Left ventricle myocardium superior (tissue), 1 donor: Measurements from ENCODE around the gene PAX8. TPM values are rescaled to one million over a fixed set of nuclear protein-coding genes. Genes with fewer than 3 reads are reported as not detected.

Experiments
- ATAC-seq: fragments of 200-7000 bp; cut with Tn5 transposase; one replicate; pipeline ENCODE4 v1.9.1; 2020; ENCODE audit warnings: mild to moderate bottlenecking, moderate library complexity
- DNase-seq: peaks from one replicate; pipeline ENCODE4 v3.0.0-alpha.2; 2020
- intact Hi-C: fragments of 100-400 bp; cut with micrococcal nuclease; formaldehyde crosslinking; loops from one replicate; pipeline ENCODE4 v1.11.0; 2022
- total RNA-seq: library from RNA; stranded (reverse); fragmentation: NEBNext Ultra II Directional; extraction: Animal tissue kit (Norgen Biotek cat#: 25700); gene quantifications from one replicate; pipeline ENCODE4 v1.2.1, GENCODE V29; 2021
- donor health status: DM: no; HTN: yes; CAD: no; lungs with severe emphysema.

PAX8 gene
- total RNA-seq, 1 donor from 2014 or later, result 0.30 TPM

DNA sequence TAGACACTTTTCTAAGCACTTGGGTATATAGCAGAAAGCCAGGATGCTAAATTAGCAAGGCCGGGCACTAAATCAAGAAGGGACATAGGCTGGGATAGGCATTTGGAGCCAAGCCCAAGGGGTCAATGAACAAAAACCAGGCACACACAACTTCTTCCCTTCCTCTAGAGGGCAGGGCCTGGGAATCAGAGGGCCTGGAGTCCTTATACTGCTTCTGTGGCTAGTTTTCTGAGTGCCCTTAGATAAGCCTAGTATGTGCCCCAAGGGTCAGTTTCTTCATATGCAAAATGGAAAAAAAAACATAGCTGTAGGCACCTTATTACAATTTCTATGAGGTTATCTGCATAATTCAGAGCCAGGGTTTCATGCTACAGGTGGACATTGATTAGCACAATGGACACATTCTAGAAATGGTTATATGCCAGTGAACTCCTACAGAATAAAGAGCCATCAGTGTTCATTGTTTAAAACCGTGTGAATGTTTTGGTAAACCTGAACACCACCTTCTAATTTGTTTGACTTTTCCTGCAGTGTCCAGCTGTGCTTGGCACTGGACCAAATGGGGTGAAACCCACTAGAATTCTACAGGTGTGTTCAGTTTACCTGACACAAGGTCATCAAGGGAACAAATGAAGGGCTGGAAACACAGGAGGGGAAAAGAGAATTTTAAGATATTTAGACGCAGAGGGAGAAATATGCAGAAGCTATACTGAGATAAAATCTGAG, 49.6 kb downstream of the PAX8 start:
- ATAC-seq (no peak), DNase-seq (no peak)
- intact Hi-C loops, result no loop called here

DNA sequence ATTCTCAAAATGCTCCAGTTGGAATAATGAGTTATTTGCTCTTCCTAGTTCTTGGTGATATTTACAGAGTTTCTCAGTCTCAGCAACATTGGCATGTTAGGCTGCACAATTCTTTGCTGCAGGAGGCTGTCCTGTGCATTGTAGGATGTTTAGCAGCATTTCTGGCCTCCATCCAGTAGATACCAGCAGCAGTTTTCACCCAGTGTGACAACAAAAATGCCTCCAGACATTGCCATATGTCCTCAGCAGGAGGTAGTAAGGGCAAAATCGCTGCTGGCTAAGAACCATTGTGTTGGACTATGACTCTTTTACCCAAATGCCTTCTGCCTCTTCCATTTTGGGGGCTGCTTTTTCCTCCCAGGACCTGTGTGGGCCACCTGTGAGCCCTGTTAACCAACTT, 50.4 kb downstream of the PAX8 start:
- DNase-seq (no peak), ATAC-seq (no peak)
- intact Hi-C loops, result no loop called here

- no peak for ATAC-seq
- intact Hi-C loops, result no loop called here
- DNase-seq, result no peak
Measured at GRCh38 chr2:113227698-113228097, 51.0 kb downstream of the PAX8 start.

GRCh38 chr2:113227290-113227689, 51.4 kb downstream of the PAX8 start:
- no peak for ATAC-seq
- DNase-seq, result no peak
- intact Hi-C loops, result no loop called here

DNA sequence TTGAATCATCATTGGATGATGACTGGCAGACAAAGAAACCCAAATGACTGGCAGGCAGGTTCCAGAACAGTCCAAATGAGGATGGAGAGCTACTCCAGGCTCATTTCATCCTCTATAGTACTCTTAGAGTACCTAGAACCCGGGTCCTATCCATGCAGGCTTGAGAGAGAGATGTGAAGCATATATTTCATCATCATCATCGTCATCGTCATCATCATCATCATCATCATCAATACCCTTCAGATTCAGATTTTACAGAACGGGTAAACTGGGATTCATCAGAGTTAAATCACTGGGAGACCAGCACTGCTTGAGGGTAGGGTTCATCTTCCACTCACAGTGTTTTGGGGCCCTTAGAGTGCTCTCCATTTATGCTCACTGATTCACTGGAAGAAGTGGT, 52.3 kb downstream of the PAX8 start:
- DNase-seq, result no peak
- intact Hi-C loops, result no loop called here
- ATAC-seq, result no peak

GRCh38 chr2:113225263-113226259, 53.2 kb downstream of the PAX8 start:
- ATAC-seq (peak; percentile 45), DNase-seq (no peak)
- intact Hi-C loops, result no loop called here

DNA sequence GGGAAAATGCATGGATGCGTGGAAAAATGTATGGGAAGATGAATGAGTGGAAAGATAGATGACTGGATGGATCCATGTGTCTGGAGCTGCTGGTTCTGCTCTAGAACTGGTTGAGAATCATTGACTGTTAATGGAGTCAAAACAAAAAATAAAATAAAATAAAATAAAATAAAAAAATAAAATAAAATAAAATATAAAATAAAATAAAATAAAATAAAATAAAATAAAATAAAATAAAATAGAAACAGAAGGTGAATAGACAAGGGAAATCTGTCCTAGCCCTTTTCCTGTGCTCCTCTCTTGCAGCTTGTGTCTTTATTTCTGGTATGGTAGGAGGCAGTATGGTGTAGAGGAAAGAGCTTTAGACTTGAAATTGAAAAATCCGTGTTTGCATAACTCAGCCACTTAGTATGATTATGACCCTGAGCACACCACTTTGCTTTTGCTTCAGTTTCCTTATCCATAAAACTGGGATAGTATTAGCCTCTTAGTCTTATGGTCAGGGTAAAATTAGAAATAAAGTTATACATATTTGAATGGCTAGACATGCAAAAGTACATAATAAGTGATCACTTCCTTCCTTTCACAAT, 54.0 kb downstream of the PAX8 start:
- ATAC-seq (no peak), DNase-seq (no peak)
- intact Hi-C loops, result no loop called here

DNA sequence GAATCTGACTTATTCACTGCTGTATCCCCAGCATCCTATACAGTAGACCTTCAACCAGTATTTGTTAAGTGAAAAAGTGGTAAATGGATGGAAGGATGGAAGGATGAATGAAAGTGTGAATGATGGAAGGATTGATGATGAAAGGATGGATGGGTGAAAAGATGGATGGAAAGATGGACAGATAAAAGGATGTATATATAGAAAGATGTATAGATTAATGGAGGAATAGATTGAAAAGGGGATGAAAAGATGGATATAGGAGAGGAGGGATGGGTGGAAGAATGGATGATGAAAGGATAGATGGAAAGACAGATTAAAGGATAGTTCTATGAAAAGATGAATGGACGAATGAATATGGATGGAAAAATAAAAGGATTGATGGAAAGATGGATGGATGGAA, 54.9 kb downstream of the PAX8 start:
- intact Hi-C loops, result no loop called here
- DNase-seq (no peak), ATAC-seq (no peak)

DNA sequence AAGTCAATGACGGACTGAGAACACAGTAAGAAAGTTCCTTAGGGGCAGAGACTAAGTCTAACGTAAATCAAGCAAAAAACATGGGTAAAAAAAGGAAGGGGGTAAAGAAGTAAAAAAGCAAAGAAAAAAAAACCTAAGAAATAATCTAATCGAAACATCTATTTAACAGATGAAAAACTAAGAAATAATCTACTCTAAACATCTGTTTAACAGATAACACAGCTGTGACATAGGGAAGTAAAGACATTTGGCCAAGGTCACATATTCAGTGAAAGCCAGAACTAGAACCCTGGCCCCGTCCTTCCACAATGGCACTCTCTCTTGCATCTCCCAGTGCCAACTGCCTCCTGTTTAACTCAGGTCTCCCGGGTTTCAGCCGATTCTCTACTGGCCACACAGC, 56.9 kb downstream of the PAX8 start:
- ATAC-seq (no peak), DNase-seq (no peak)
- intact Hi-C loops, result no loop called here

DNA sequence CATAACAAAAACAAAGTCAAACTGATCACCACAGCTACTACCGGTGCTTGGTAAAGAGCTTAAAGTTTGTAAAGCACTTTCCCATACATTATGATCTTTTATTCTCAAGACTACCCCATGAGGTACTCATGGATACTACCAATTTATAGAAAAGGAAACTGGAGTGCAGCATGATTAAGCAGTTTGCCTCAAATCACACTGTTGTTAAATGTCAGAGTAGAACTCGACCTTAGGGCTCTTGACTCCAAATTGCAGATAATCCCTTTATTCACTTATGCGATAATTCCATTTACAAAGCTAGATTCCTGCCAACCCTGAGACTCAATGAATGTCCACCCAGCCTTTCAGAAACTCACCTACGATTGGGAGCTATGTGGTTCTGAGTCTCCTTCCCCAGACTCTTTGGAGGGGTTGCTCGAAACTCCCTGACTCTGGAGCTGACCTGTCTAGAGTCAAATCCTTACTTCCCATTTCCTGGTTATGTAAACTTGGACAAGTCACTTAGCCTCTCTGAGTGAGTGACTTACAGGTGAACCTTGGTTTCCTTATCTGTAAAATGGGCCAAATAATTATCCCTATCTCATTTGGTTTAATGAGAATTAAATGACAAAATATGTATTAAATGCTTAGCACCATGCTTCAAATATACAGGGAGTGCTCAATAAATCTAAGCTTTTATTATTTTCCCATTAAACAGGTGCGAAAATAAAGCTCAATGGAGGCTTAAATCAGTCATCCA, 57.6 kb downstream of the PAX8 start:
- no peak for DNase-seq
- ATAC-seq, result no peak
- intact Hi-C loops, result no loop called here

DNA sequence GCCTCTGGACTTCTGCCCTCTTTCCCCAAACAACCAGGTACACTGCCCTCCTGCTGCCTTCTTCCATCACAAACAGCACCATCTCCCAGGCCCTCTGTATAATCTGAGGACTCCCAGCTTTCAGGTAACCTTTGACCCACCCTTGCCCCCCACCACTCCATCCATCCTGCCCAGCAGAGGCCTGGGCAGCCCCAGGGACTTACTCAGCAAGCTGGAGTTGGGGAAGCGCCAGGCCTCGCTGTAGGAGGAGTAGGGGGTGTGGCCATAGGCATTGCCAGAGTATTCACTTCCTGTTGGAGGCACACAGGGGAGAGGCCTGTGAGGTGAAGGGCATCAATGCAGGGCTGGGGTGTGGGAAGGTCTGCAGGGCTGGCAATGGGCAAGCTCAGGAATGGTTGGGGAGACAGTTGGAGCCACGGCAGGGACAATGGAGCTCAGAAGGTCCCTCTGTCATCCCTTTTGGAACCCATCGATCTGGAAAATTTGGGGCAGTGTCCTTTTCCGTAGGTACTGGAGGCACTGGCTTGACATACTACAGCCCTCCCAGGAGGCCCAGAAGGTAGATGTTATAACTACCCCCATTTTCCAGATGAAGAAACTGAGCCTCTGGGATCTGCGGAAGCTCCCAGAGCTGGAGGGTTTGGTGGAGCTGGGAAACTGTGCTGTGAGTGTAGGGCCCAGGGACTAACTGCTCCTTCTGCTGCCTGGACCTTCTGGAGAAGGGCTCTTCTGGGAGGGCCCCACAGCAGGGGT, 58.7 kb downstream of the PAX8 start:
- DNase-seq, result peak; percentile 68
- ATAC-seq, result peak; percentile 66
- intact Hi-C loops, result no loop called here

DNA sequence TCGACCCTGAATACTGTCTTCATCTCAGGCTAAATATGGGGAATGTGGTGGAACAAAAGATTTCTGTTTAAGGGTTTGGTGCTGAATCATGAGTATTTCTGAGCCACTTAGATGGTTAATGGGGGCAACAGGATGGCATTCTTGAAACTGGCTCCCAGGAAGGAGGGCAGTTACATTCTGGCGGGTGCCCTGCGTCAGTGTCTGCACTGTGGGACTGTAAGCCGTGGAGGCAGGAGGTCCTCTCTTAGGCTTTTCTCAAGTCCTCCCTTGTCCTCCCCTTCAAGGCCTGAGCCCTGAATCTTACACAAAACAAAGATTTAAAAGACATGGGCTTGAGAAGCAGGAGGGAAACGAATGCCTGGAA, 59.2 kb downstream of the PAX8 start:
- no peak for ATAC-seq
- no peak for DNase-seq
- intact Hi-C loops, result no loop called here

- ATAC-seq (no peak), DNase-seq (no peak)
- intact Hi-C loops, result no loop called here
Measured at GRCh38 chr2:113219092-113219441, 59.7 kb downstream of the PAX8 start.

DNA sequence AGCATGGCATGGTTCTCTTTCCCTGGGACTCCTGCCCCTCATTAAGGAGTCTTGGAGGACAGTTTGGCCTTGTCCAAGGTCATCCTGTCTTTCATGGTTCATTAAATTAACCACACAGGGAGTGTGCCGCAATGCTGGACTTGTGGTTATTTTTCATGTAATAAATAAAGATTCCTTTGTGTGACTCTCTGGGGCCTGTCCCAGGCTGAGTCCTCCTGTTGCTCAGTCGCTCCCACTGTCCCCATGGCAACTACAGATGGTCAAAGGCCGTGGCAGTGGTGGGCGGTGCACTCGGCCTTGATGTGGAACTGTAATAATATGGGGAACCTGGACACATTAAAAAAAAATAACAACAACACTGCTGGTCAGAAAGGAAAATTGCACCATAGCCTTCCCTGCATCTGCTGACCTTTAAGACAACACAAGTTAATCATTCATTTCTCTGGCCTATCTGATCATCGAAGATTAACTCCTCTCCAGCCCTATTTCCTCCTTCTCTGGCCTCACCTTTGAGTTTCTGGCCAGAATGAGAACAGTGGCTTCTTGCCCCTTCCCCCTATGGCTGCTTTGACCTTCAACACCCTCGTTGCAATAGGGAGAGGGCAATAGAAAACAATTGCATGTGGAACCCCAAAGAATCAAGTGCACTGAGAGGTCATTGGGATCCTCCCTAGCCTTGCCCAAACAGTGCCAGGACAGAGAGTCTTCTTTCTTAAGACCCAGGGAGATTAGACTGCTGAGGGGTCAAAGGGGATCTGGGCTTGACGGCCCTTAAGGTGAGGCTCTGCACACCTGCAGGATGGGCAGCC, 60.2 kb downstream of the PAX8 start:
- intact Hi-C loops, result no loop called here
- peak; percentile 58 for DNase-seq
- peak; percentile 49 for ATAC-seq

DNA sequence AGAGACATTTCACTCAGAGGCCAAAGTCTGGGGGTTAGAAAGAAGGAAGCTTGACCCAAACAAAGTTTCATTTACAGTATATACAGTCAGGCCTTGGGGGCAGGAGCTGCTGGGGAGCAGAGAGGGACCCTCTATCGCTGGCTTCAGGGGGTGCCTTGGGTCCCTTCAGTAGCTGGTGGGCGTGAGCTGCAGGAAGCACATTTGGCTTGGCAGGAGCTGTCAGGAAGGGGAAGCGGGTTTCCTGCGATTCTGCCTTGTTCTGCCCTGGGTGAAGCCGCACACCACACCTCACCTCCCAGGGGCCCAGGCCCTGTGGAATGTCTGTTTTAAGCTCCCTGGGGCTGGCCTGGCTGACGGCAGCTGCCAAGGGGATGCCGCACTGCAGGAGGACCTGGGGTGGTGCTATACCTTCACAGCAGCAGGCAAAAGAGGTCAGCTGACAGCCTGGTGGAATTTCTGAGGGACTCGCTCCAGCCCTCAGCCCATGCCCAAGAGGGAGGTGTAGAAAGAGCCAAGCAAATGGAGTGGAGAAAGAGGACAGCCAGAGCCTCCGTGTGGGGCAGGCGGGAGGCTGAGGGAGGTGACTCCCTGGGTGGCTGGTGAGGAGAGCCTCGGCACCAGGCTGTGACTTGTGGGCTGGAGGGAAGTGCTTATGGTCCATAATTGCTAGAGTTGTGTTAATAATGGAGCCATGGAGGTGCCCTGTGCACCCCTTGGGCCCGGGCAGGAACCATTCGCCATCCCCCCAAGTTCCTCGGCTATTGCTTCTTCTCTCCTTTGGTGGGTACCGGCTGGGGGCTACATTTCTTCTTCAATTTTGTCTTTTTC, 61.1 kb downstream of the PAX8 start:
- intact Hi-C loops, result no loop called here
- peak; percentile 63 for DNase-seq
- ATAC-seq, result peak; percentile 68

- DNase-seq (no peak), ATAC-seq (peak; percentile 44)
Measured at GRCh38 chr2:113216891-113217454, 61.7 kb downstream of the PAX8 start.

DNA sequence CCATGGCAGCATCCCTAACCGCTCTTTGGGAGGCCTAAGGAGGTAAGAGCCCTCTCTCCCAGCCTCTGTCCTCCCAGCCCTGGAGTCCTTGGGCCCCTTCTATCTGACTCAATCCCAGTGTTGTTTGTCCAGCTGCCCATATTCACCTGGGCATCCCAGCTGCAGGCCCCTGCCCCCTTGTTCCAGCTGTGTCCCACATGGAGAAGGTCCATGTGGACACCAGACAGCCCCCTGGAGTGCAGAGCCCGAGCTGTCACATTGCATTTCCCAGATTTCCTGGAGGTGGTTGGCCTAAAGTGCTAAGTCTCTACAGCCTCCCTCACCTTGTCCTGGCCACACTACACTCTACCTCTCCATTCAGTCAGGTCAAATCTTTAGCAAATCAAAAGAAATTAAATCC, 62.4 kb downstream of the PAX8 start:
- DNase-seq (no peak), ATAC-seq (no peak)
- intact Hi-C loops, result no loop called here

More at GRCh38 chr2:113216891-113217454, 61.7 kb downstream of the PAX8 start:
- intact Hi-C loops, result no loop called here
